HL-60/S4 (cell line): ENCODE measurements around the gene CCDC40.

ENCODE experiments used
- in situ Hi-C: fragments of 300-500 bp; cut with MboI; formaldehyde crosslinking; loops from 2 replicates; pipeline ENCODE4 v1.14.3; 2022; ENCODE audit warnings: low sequenced_read_pairs

Gene CCDC40

GRCh38 chr17:80110927-80111701 lies 74.7 kb downstream of the CCDC40 start:
- in situ Hi-C loops: no loop called here

GRCh38 chr17:80111702-80112470 lies 75.4 kb downstream of the CCDC40 start:
- in situ Hi-C loops: no loop called here

DNA sequence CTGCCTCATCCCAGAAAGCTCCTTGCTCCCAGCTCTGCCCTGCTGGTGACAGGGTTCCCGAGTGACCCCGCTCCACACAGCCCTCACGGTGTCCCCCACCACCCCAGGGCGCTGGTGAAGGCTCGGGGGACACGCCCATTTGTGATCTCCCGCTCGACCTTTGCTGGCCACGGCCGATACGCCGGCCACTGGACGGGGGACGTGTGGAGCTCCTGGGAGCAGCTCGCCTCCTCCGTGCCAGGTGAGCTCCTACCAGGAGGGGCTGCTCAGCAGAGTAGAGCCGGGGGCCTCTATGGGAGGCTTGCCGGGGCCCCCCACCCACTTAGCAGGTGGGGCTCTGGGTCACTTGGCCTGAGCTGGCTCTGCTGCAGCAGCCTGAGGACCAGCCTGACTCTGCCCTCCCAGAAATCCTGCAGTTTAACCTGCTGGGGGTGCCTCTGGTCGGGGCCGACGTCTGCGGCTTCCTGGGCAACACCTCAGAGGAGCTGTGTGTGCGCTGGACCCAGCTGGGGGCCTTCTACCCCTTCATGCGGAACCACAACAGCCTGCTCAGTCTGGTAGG lies 76.1 kb downstream of the CCDC40 start:
- in situ Hi-C loops: no loop called here

- in situ Hi-C loops: no loop called here
These were observed 76.6 kb downstream of the CCDC40 start for GRCh38 chr17:80113033-80113484.

DNA sequence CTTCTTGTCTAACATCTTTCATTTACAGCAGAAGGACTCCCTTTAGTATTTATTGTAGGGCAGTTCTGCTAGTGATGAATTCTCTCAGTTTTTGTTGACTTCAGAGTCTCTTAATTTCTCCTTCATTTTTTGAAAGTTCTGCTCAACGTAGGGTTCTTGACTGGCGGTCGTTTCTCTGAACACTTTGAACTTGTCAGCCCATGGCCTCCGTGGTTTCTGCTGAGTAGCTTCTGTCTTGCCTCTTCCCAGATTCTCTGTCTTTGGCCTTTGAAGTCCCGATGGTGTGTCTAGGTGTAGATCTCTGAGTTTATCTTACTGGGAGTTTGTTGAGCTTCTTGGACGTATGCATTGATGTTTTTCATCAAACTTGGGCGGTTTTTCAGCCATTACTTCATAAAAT lies 78.3 kb downstream of the CCDC40 start:
- in situ Hi-C loops: no loop called here

GRCh38 chr17:80115159-80115558 lies 78.7 kb downstream of the CCDC40 start:
- in situ Hi-C loops: no loop called here

DNA sequence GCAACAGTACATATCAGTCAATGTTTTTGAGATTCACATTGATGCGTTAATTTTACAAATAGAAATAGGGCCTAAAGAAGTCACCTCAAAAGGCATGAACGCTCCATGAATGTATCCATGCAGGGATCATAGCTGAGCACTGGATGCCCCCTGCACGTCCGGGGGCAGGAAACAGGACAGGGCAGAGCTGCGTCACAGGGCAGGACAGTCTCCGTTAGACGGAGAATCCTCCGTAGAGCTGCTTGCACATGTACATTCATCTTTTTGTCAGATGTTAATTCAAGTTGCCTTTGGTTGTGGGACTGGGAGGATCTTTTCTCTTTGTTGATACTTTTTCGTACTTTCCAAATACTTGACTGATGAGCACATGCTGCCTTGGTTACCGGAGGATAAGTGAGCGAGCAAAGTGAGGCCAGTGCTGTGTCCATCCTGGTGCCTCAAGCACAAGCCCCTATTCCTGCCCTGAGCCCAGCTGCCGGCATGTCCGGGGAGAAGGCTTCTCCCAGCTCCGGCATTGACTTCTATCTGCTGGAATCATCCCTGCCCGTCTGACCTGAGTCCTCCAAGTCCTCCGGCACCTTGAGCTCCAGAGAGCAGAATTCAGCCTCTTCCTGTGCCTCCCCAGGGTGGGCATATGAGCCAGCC lies 80.0 kb downstream of the CCDC40 start:
- in situ Hi-C loops: no loop called here

- in situ Hi-C loops: no loop called here
These were observed 80.5 kb downstream of the CCDC40 start for GRCh38 chr17:80116921-80117380.

DNA sequence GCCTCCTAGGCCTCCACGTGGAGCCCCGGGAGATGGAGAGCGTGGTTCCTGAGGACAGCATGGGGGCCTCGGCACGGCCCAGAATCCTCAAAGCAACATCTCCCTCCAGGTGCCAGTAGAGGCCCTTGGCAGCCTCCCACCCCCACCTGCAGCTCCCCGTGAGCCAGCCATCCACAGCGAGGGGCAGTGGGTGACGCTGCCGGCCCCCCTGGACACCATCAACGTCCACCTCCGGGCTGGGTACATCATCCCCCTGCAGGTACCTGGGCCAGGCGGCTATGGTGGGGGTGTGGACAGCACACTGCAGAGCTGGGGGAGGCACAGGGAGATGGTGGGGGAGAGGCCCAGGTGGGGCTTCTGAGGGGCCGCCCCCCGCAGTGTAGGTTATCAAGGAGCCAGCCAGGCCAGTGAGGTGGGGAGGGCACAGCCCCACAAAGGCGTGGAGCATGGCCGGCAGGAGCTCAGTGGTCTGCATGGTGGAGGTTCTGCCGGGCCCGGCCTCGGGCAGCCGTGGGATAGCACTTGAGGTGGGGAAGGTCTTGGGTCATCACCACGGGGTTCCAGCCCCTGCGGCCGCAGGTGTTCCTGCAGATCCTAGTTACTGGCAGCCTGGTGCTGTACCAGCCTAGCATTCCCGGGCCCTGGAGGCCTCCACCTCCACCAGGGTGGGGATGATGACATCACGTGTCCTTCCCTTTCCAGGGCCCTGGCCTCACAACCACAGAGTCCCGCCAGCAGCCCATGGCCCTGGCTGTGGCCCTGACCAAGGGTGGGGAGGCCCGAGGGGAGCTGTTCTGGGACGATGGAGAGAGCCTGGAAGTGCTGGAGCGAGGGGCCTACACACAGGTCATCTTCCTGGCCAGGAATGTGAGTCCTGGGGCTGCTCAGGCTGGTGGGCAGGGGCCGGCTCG lies 81.3 kb downstream of the CCDC40 start:
- in situ Hi-C loops: no loop called here

DNA sequence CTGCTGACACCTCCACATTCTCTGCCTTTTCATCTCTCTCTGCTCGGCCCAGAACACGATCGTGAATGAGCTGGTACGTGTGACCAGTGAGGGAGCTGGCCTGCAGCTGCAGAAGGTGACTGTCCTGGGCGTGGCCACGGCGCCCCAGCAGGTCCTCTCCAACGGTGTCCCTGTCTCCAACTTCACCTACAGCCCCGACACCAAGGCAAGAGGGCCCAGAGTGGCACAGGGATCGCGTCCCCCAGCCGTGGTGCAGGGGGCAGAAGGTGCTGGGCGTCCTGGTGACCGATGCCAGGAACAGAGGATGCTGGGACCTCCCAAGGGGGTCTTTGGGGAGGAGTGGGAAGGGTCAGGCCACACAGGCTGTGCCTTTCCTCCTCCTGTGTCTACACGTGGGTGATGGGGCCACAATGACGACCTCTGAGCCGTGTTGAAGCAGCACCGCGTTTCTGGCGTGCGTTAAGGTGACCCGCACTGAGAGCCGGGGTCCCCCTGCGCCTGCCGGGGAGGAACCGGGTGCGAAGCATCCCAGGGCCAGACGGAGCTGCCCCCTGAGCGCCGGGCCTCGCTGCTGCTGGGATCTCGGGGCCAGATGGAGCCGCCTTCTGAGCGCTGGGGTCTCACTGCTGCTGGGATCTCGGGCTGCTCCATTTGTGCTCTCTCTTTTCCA lies 82.3 kb downstream of the CCDC40 start:
- in situ Hi-C loops: no loop called here

GRCh38 chr17:80119271-80119791 lies 82.9 kb downstream of the CCDC40 start:
- in situ Hi-C loops: no loop called here

GRCh38 chr17:80119839-80120238 lies 83.4 kb downstream of the CCDC40 start:
- in situ Hi-C loops: no loop called here

- in situ Hi-C loops: no loop called here
These were observed 85.7 kb downstream of the CCDC40 start for GRCh38 chr17:80122026-80122575.

GRCh38 chr17:80122926-80123505 lies 86.6 kb downstream of the CCDC40 start:
- in situ Hi-C loops: no loop called here

GRCh38 chr17:80123791-80124190 lies 87.3 kb downstream of the CCDC40 start:
- in situ Hi-C loops: no loop called here

DNA sequence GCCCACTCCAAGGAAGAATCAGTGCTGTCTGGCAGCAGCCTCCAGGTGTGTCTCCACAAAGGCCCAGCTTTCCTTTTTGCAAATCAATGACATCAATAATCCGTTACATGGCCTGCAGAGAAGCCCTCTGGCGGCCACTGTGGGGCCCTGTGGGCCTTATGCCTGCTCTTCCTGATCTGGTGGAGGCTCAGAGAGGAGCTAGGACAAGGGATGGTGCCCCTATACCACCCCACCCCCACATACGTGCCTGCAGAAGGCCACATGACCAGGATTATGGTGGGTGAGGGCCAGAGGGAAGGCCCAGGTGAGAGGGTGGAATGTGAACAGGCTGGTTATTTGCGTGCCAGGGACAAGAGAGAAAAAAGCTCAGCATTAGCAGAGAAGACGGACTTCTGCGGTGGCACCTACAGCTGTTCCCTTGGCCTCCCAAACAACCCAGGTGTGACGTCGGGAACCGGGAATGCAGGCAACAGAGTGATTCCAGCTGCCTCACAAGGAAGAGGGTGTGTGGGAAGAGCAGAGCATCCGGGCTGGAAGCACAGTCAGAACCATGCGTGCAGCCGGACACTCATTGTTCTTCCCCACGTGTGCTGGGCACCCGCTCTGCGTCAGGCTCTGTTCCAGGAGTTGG lies 88.0 kb downstream of the CCDC40 start:
- in situ Hi-C loops: no loop called here

- in situ Hi-C loops: no loop called here
These were observed 89.4 kb downstream of the CCDC40 start for GRCh38 chr17:80125656-80126448.

- in situ Hi-C loops: no loop called here
These were observed 89.9 kb downstream of the CCDC40 start for GRCh38 chr17:80126449-80126715.
